ENCODE measurements around the gene RHCG.

Gene RHCG

GRCh38 chr15:89462198-89462912 is 34.0 kb downstream of the RHCG start:
- TF ChIP-seq CTCF (conservative IDR thresholded peaks at IDR 0.05; ENCODE audit: low read depth, low read length) = no peak
- no peak overlapping the region for H3K4me3 ChIP-seq (ENCODE audit: low read length)
- no peak for DNase-seq (ENCODE audit: low read depth)

DNA sequence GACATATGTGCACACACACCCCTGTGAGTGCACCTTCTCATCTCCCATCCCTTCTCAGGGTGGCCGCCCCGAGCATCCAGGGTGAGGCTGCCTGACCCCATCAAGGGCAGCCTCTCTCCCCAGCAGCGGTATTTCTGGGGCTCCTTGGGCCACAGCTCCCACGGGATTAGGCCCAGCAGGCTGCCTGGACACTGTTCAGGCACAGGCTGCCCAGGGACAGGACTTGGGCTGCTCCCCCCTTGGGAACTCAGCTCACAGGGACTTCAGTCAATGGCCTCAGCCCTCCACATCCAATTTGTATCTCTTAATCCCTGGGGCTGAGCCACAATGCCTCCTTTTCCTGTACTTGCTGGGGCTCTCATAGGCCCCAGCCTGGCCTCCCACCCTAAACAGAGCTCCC is 35.0 kb downstream of the RHCG start:
- no peak for TF ChIP-seq CTCF (conservative IDR thresholded peaks at IDR 0.05; ENCODE audit: low read depth, low read length)
- no peak overlapping the region for H3K4me3 ChIP-seq (ENCODE audit: low read length)
- no peak for DNase-seq (ENCODE audit: low read depth)

DNA sequence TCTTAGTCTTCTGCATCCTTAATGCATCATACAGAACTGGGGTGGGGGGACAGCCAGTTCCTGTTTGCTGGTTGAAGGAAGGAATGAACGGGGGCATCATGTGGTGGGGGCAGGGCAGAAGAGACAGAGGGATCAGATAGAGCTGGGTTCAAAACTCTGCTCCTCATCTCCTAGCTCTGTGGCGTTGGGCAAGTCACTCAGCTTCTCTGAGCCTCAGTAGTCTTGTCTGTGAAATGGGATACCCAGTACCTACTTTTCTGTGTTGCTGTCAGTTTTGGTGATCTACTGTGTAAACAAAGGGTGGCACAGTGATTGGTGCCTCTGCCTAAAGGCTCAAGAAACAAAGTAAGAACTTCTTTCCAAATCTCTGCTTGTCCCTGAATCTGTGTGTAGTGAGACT is 36.3 kb downstream of the RHCG start:
- DNase-seq (ENCODE audit: low read depth) = no peak
- no peak for TF ChIP-seq CTCF (conservative IDR thresholded peaks at IDR 0.05; ENCODE audit: low read depth, low read length)
- no peak overlapping the region for H3K4me3 ChIP-seq (ENCODE audit: low read length)

DNA sequence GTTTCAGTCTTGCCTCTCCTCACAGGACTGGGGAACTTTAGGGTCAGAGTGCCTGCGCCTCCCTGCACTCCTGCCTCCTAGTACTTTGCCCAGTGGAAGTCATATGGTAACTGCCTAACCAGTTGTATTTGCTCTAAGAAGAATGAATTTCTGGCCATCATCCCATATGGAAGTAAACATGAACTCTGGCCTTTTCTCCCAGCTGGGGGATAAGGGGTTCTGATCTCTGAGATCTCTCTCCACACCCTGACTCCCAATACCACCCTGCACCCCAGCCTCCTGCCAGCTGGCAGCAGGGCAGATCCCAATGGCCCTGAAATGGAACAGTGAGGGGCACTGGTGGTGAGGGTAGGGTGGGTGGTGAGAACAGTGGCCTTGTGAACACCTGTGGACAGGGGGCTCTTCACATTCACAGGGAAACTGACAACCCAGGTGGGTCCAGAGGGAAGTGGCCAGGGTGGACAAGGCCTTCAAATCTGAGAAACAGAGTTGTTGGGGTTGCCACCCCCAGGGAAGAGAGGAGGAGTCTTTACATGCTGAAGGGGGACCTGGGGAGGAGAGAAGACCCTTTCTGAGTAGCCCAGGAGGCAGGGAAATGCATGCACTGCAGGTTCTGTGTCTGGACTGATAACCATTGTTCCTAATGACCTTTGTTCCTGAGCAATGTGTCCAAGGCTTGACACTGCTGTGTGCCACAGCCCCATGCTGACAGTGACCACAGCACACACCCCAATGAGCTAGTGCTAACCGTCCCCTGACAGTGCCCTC is 36.9 kb downstream of the RHCG start:
- H3K4me3 ChIP-seq (ENCODE audit: low read length) = no peak overlapping the region
- DNase-seq (ENCODE audit: low read depth) = no peak
- TF ChIP-seq CTCF (conservative IDR thresholded peaks at IDR 0.05; ENCODE audit: low read depth, low read length) = no peak

DNA sequence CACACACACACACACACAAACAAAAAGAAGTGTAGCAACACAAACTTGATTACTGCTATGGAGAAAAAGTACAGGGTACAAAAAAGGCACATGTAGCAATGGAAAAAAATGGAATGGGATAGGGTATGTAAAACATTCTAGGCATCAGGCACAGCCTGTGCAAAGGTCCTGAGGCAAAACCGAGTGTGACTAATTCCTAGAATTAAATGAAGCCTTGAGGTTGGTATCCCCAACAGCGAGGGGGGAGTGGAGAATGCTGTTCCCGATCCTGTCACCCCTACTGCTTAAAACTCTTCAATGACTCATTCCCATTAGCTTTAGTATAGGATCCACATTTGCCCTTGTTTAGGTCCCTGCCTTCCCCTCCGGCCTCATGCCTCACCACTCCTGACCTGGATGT is 37.9 kb downstream of the RHCG start:
- no peak overlapping the region for H3K4me3 ChIP-seq (ENCODE audit: low read length)
- no peak for DNase-seq (ENCODE audit: low read depth)
- TF ChIP-seq CTCF (conservative IDR thresholded peaks at IDR 0.05; ENCODE audit: low read depth, low read length) = no peak

- no peak for TF ChIP-seq CTCF (conservative IDR thresholded peaks at IDR 0.05; ENCODE audit: low read depth, low read length)
- no peak overlapping the region for H3K4me3 ChIP-seq (ENCODE audit: low read length)
- DNase-seq (ENCODE audit: low read depth) = no peak
These were observed 39.3 kb downstream of the RHCG start for GRCh38 chr15:89457086-89457485.

DNA sequence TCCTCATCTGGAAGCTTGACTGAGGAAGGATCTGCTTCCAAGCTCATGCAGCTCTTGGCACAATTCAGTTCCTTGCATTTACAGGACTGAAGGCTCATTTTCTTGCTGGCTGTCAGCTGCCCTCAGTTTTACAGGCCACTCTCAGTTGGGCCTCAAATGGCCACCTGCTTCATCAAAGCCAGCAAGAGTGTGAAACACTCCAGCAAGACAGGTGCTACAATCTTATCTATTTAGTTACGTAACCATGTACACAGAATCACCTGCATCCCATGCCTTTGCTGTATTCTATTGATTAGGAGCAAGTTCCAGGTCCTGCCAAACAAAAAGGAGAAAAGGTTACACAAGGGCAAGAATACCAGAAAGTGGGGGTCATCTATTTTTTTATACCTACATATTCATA is 40.8 kb downstream of the RHCG start:
- TF ChIP-seq CTCF (conservative IDR thresholded peaks at IDR 0.05; ENCODE audit: low read depth, low read length) = no peak
- no peak for DNase-seq (ENCODE audit: low read depth)
- H3K4me3 ChIP-seq (ENCODE audit: low read length) = no peak overlapping the region
